ENCODE results near the gene UMAD1.

Gene UMAD1

DNA sequence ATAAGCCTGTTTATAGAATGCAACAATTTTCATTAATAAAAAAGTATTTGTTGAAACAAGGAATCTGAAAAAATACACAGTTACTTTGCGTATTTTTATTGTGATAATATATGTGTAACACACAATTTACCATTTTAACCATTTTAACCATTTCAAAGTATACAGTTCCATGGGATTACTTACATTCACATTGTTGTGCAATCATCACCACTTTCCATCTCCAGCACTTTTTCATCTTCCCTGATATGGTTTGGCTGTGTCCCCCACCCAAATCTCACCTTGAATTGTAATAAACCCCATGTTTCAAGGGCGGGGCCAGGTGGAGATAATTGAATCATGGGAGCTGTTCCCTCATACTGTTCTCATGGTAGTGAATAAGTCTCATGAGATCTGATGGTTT is 266.8 kb downstream of the UMAD1 start:
- no peak for DNase-seq

DNA sequence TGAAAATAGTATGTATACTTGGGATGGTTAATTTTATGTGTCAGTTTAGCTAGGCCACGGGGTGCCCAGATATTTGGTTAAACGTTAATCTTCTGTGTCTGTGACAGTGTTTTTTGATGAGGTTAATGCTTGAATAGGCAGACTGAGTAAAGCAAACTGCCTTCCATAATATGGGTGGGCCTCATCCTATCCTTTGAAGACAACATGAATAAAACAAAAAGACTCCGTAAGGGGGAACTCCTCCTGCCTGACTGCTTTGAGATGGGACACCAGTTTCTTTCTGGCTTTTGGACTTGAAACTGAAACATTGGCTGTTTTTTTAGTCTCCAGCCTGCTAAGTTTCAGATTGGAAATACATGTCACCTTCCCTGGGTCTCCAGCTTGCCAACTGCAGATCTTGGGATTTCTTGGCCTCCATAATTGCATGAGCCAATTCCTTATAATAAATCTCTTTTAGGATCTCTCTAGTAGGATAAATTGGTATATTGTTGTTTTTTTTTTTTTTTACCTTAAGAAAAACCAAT is 268.1 kb downstream of the UMAD1 start:
- DNase-seq: no peak

DNA sequence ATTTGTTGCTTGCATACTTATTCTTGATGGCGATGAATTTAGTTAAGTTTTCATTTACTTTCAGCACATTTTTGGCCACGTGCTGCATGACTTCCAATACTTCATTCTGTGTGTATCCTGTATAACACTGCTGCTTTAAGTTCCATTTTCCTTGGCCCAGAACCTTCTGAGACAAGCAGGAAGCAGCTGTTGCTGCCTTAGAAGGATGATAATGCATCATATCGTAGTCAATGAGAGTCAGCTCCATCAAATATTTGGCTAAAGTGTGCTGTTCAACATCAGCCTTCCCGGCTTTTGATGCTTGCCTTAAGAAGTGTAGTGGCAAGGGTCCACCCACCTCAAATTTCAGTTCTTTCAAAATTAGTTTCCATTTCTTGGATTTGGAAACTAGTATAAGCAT is 268.8 kb downstream of the UMAD1 start:
- DNase-seq: no peak

DNA sequence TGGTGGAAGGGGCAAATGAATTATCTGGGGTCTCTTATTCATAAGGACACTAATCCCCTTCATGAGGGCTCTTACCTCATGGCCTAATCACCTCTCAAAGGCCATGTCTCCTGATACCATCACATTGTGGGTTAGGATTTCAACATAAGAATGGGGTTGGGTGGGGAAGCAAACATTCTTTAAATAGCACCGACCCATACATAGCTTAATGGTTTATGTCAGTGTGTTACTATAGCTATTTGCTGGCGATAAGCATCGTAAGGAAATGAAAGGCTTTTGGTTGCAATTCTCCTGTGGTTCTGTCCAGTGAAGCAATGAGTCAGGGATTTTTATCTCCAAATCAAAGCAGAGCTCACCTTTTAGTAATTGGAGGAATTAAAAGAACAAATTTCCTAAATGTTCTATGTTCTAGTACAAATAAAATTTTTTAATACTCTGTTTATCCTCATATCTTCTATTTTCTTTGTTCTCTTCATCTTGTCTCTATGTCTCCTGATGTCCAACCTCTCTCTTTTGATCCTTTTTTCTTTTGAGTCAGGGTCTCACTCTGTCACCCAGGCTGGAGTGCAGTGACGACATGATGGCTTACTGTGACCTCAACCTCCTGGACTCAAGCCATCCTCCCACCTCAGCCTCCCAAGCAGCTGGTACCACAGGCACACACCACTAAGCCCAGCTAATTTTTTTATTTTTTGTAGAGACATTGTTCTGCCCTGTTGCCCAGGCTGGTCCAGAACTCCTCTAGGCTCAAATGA is 271.0 kb downstream of the UMAD1 start:
- DNase-seq: no peak

DNA sequence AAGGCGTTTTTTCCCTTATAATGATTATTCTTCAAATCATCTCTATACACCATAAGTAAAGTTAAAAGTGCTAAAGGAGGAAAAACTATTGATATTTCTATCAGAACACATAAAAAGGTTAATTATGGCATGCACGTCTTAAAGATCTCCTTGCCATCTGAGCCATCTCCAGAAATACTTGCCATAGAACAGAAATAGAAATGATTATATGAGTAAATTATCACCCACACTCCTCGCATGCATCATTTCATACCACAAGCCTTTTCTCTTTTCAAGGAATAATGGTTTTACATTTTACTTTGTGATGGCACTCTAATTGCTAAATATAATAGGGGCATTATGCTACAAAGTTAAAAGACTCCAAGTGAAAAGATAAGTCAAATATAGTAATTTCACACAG is 272.4 kb downstream of the UMAD1 start:
- DNase-seq: no peak

DNA sequence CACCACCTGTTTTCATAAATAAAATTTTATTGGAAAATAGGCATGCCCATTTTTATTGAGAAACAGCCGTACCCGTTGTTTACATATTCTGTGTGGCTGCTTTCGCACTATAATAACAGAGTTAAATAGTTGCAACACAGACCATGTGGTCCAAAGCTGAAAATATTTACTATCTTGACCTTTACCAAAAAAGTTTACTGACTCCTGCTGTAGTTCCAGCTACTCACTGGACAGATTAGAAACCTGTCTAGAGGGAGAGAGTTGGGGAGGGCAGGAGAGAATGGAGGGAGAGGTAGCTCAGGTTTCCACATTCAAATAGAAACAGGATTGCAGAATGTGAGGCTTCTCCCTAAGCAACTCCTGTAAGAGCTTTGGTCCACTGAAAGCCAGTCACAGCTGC is 273.0 kb downstream of the UMAD1 start:
- no peak for DNase-seq

DNA sequence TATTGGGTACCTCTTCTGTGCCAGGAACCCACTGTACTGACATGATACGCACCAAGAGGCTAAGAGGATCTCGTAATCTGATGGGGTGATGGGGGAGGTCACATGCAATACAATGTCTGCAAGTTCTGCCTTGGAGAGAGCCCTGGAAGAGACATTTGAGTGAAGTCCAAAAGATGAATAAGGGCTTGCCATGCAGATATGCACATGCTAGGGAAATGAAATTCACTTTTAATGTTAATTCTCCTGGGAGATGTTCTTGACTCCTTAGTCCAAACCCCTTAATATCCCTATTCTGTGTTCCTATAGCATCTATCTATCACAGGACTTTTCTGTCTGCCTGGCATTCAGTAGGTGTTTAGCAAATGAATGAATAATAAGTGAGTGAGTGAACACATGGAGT is 274.0 kb downstream of the UMAD1 start:
- no peak for DNase-seq

DNA sequence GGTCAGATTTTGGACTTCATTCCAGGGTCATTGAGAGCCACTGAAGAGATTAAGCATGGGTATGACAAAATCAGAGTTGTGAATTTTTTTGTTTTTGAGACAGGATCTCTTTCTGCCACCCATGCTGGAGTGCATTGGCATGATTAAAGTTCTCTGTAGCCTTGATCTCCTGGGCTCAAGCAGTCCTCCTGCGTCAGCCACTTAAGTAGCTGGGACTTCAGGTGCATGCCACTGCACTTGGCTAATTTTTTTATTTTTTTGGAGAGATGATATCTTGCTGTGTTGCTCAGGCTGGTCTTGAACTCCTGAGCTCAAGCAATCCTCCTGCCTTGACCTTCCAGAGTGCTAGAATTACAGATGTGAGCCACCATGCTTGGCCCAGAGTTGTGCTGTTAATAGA is 275.5 kb downstream of the UMAD1 start:
- DNase-seq: no peak

DNA sequence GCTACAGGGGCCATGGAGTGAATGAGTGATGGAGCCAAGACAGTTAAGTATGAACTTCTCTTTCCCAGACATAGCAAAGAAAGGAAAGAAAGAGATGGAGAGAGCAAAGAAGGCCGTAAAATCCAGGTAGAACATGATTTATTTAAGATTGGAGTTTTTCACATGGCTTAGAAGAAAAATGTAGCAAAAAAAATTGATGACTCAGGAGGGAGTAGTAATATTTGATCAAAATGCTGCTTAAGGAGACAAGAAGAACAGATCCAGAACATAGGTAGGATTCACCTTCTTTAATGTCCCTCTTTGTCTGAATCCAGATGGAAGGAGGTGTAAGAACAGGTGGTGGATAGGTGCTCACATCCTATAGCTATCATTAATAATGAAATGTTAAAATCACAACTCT is 277.0 kb downstream of the UMAD1 start:
- DNase-seq: no peak

DNA sequence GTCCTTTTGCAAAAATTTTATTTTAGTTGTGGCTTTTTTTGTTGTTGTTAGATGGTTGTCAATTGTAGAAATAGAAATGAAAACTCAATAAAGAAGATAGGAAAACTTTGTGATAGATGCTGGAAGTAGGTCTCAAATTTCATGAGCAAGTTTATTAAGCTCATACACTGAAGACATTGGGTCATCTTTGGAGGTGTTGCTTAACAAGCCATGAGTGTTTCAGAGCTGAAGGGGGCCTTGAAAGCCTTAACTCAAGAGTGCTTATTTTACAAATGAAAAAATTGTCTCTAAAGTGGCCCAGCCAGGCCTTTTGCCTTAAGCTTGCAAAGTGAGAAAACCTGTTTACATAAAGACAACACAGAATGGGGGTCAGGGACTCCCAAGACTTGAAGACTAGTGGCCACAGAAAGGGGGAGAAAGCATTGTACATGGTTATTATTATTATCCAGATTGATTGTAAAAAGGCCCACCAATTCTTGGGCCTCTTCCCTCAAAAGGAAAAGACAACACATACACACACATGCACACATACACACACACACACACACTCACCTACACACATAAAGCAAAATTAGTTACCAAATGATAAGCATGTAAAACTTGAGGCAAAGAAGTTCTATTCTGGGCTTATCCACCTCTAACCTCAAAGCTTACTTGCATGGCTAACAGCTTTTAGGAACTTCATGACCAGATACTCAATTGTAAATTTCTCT is 278.3 kb downstream of the UMAD1 start:
- DNase-seq: no peak

DNA sequence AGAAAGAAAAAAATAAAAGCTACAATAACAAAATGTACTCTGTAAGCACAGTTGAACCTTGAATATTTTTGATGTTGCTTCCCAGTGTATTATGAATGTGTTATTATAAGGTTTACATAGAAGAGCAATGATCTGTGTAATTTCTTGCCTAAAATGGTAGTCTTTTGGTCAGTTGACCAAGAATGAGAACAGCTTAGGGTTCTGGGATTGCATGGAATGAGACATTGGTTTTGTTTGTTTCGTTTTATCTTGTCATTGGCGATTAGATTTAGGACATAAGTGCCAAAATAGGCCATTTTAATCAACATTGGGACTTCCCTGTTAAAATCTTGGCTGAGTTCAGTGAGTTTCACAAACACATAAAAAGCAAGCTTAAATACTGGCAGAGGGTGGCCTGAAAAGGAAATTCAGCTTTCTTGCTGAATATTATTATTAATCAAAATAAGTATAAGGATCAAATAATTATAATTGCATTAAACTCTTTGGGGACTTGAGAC is 278.9 kb downstream of the UMAD1 start:
- no peak for DNase-seq

DNA sequence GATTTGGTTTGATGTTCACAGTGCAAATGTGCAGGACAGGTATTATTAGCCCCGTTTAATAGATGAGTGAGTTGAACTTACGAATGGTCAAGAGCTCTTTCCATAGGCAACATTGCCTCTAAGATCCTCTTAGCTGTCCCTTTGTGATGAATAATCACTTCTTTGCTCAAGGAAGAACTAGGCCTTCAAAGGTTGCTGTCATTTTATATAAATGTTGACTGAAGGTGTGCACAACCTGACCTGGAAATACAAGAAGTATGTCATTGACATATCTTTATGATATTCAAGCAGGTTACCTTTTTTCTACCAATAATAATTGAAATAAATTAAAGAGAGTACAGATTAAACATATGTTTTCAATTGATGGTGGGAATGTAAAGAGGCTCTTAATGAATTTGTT is 279.5 kb downstream of the UMAD1 start:
- no peak for DNase-seq

DNA sequence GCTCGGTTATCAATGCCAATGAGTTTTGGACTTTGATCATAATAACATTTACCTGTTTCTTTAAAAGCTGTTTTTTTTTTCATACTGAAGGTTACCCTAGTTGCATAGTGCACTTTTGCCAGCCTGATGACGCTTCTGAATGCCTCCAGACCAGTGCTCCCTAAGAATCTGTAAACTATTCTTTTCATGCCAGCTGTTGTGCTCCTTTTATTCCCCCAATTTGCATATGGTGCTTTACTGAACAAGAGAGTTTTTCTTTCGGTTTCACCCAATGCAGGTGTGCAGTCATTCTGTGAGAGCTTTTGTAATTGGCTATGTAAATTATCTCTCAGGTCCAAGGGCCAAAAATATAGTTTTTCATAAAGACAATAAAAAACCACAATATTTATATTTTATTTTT is 279.9 kb downstream of the UMAD1 start:
- DNase-seq: no peak

DNA sequence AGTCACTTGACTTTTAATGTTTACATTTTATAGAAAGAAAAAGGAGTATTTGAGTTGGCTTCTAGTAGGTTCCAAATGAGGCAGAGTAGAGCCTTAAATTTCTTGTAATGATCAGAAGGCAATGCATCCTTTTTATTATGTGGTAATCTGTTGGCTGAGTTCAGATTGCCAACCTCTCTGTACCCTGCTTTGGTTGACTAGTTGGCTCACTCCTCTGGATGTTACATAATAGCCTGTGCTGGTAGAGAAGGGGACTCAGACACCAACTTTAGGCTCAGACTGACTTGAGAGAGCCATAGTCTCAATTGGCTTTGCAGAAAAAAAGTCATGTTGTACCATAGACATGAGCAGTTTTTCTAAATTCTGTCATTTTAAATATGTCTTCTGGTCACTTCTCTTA is 281.3 kb downstream of the UMAD1 start:
- no peak for DNase-seq

DNA sequence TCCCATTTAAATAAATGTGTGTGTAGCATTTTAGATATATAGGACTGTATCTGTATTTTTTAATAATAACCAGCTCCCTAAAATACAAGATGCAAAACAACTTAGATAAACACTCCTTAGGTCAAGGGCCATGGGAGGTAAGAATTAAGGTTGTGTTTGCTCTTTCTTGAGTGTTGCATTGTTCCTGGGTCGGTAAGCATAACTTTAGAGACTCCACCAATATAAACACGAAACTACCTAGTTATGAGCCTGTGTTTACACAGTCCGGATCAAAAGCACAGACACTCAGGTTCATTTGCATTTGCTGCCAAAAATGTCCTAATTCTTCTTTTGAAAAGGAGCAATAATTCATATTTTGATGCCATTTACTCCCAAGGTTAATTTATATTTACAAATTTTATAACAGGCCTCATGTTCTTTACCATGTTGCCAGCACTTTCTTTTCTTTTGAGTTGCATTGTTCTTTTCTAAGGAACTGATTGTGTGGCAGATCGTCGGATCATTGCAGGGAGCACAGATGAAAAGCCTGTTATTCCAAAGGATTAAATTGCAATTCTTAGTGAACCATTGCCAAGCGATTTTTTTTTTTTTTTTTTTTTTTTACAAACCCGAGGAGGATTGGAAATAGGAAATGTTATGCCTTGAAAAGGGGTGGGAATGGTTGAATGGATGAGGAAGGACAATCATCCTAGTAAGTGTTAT is 282.3 kb downstream of the UMAD1 start:
- DNase-seq: no peak

DNA sequence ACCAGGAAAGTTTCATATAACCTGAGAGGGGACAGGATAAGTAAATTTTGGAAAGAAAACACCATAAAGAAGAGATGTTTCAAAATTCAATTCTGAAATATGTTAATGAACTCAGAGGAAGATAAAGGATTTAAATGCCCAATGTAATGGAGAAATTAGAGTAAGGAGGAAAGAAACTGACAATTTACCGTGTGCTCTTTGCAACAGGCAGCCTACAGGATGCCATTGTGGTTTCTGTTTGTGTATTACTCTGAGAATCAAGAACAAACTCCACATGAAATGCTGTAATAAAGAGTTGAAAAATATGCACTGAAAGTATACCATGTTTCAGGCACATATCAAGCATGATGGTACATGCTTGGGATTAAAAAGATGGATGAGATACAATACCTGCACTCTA is 283.3 kb downstream of the UMAD1 start:
- DNase-seq: no peak

DNA sequence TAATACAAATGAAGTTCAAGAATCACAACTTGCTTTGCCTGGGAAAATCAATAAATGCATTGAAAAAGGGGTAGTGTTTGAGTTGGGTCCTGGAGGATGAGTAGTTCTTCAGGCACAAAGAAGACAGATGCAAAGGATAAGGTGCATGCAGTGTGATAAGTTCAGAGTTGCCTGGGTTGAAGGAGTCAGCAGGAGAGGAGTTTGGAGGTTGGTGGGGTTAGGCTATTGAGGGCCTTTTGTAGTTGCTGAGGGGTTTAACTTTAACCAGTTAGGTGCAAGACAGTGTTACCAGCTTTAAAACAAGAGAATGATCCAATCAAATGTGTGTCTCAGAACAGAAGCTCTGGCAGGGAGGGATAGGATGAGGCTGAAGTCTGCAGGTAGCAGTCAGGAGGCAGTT is 283.8 kb downstream of the UMAD1 start:
- DNase-seq: no peak

All from activated CD4-positive, alpha-beta T cell treated with anti-CD3 and anti-CD28 coated beads, Interleukin-2, amount 50 U/mL, for 4 hours (primary cell).